Astrocyte of the spinal cord (primary cell): ENCODE measurements around the gene CCL15.
"Not testable (repeated sequence)": the region's sequence is repeated elsewhere in the genome, so short reads cannot be mapped to it uniquely, and the experiment has no call there.

Experiments used
- DNase-seq: peaks from one replicate; pipeline ENCODE4 v3.0.0; 2011; ENCODE audit warnings: low read depth, low spot score
- H3K4me3 ChIP-seq: 2 replicates; pipeline ENCODE4 v1.5.1; 2011; ENCODE audit warnings: low read depth, mild to moderate bottlenecking, low read length, moderate library complexity
- in situ Hi-C: cut with HindIII; loops from 2 replicates; pipeline ENCODE4 v1.10.0; 2017; ENCODE audit warnings: low sequenced_read_pairs
- TF ChIP-seq, protein P1 (sequence below): IDR thresholded peaks from 2 replicates; pipeline ENCODE4 v1.5.1; 2012; ENCODE audit warnings: low read depth, mild to moderate bottlenecking, low read length, inconsistent platforms

Gene CCL15

DNA sequence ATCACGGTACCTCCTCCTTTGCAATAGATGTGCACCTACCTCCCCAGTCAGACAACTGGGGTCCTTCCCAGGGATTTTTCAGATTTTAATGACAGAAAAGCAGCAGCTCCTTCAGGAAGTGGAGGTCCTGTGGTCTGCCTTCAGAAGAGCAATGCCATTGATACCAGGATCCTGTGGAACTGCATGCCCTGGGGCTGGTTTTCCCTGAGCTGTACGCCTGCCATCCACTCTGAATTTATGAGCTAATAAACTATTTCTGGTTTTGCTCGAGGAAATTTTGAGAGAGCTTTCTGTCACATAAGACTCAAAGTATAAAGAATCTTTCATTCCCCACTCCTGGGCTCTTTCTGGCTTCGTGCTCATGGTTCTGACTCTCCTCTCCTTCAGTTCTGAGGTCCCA lies 26.4 kb upstream of the CCL15 start:
- DNase-seq: no peak
- H3K4me3 ChIP-seq: no peak overlapping the region
- TF ChIP-seq, protein P1, sequence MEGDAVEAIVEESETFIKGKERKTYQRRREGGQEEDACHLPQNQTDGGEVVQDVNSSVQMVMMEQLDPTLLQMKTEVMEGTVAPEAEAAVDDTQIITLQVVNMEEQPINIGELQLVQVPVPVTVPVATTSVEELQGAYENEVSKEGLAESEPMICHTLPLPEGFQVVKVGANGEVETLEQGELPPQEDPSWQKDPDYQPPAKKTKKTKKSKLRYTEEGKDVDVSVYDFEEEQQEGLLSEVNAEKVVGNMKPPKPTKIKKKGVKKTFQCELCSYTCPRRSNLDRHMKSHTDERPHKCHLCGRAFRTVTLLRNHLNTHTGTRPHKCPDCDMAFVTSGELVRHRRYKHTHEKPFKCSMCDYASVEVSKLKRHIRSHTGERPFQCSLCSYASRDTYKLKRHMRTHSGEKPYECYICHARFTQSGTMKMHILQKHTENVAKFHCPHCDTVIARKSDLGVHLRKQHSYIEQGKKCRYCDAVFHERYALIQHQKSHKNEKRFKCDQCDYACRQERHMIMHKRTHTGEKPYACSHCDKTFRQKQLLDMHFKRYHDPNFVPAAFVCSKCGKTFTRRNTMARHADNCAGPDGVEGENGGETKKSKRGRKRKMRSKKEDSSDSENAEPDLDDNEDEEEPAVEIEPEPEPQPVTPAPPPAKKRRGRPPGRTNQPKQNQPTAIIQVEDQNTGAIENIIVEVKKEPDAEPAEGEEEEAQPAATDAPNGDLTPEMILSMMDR: no peak
- in situ Hi-C loops: no loop called here

DNA sequence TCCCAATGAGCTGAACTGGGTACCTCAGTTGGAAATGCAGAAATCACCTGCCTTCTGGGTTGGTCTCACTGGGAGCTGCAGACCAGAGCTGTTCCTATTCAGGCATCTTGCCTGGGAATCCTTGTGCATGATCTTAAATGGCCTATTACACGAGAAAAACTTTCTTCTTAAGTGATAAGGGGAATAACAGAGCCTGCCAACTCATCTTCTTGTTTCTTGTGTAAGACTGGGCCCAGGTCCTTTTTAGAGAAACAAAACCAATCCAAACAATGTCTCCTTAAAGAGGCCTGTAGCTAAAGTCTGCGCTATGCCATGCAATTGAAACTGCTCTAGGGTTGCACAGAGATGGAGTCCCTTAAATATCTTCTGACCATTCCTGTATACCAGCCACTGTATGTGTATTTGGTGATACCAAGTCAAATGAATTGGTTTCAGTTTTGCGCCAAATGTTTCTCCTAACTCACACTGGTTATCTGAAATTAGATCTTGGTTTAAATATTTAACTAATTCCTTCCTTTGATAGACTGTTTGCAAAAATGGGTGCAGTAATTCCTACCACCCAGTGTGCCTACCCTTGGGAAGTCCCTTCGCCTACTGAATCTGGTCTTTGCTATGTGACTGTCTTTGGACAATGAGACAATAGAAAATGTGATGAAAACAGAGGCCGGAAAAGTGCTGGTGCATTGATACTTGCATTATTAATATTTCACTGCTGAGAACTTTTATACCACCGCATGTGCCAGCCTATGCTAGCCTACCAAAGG lies 22.9 kb upstream of the CCL15 start:
- in situ Hi-C loops: no loop called here
- no peak overlapping the region for H3K4me3 ChIP-seq
- DNase-seq: no peak
- TF ChIP-seq, protein P1: no peak

DNA sequence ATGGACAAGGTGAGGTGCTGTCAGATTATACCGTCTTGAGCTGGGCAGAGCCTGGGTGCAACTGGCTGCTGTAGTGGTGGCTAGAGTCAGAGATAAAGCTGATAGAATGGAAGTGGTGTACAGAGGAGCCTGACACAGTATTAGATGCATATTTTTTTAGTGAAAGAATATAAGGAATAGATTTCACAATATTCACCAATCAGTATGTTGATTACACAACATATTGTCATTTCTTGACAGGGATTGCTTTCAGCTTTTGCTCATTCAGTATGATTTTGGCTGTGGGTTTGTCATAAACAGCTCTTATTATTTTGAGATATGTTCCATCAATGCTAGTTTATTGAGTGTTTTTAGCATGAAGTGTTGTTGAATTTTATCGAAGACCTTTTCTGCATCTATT lies 18.1 kb upstream of the CCL15 start:
- in situ Hi-C loops: no loop called here
- TF ChIP-seq, protein P1: no peak

DNA sequence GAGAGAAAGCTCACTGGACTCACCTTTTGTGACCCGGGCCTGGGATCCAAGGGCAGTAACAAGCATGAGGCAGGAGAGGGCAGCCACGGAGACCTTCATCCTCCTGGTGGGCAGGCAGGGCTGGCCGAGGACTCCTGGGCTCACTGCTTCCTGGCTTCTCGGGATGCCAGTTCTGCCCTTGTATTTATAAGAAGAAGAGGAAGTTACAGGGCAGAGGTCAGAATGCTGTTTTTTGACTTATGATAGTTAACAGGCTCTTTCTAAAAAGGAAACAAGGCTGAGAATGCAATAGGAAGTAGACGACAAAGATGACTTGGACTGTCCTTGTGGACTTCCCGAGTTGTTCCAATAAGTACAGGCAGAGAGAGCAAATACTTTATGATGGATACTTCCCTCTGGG lies 16.4 kb upstream of the CCL15 start, which contains the start of gene CCL23:
CCL23 (minus strand) TSS at position 174 of the 400 bp plus-strand sequence; CDS start at position 99, 75 bp downstream.
- no peak for DNase-seq
- no peak within 1 kb of the TSS for H3K4me3 ChIP-seq
- TF ChIP-seq, protein P1: no peak
- in situ Hi-C loops: no loop called here

More for the DNA sequence above, 18.1 kb upstream of the CCL15 start:
- H3K4me3 ChIP-seq: no peak overlapping the region
- DNase-seq: no peak

DNA sequence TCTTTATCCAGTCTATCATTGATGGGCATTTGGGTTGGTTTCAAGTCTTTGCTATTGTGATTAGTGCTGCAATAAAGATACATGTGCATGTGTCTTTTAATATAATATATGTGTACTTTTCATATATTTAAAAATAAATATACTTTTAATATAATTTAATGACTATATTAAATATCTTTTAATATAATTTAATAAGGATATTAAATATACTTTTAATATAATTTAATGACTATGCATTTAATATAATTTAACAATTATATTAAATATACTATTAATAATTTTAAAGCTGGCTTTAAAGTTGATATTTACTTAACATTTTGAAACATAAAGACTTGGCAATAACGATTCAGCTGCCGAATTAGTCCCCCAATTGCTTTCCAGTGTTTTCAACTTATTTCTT lies 15.2 kb upstream of the CCL15 start:
- in situ Hi-C loops: no loop called here
- no peak overlapping the region for H3K4me3 ChIP-seq
- TF ChIP-seq, protein P1: no peak
- no peak for DNase-seq

DNA sequence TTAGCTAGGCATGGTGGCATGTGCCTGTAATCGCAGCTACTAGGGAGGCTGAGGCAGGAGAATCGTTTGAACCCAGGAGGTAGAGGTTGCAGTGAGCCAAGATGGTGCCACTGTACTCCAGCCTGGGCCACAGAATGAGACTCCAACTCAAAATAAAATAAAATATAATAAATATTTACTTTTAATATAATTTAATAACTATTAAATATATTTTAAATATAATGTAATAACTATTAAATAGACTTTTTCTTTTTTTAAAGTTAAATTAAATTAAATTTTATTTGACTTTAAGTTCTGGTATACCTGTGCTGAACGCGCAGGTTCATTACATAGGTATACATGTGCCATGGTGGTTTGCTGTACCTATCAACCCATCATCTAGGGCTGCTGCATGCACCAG lies 14.5 kb upstream of the CCL15 start:
- DNase-seq, H3K4me3 ChIP-seq, in situ Hi-C loops: not testable (repeated sequence)

DNA sequence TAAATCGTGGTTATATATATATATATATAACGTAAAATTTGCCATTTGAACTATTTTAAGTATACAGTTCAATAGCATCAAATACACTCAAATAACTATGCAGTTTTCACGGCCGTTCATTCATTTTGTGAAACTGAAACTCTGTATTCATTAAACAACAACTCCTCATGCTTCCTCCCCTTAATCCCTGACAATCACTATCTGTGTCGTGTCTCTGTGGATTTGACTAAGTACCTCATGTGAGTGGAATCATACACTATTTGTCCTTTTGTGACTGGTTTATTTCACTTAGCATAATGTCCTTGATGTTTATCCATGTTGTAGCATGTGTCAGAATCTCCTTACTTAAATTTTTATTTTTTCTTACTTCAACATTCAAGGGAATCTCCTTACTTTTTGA lies 13.6 kb upstream of the CCL15 start:
- in situ Hi-C loops: no loop called here
- no peak for DNase-seq
- no peak overlapping the region for H3K4me3 ChIP-seq
- TF ChIP-seq, protein P1: no peak
